ENCODE results near the gene ITPR2.
A peak's percentile ranks its signal among the peaks of the same experiment; 100 is the strongest.

Gene ITPR2

GRCh38 chr12:26612203-26612602, 220.8 kb downstream of the ITPR2 start:
- H3K79me1 ChIP-seq (replicated peaks; ENCODE audit: low read length, poor library complexity, severe bottlenecking), result peaks cover 2% of the 10 kb centered on the region
- no peak overlapping the region for H2BK120ac ChIP-seq (ENCODE audit: low read depth, low read length)
- no peaks in the 10 kb centered on the region for H3K4me1 ChIP-seq (ENCODE audit: control insufficient read depth, insufficient read depth, low read depth, low read length)
- H2BK12ac ChIP-seq (ENCODE audit: low read length in 2 of 2), result no peak overlapping the region
- no peak overlapping the region for H3K27ac ChIP-seq (ENCODE audit: low read length, poor library complexity, severe bottlenecking)
- no peak overlapping the region for H2AFZ ChIP-seq (ENCODE audit: low read depth, low read length)
- no peak for DNase-seq
- no peak overlapping the region for H2BK5ac ChIP-seq (ENCODE audit: low read depth, low read length, poor library complexity, severe bottlenecking)
- H3K4ac ChIP-seq (ENCODE audit: low read depth in 1 of 2, low read length in 2 of 2), result no peak overlapping the region
- no peak overlapping the region for H3K18ac ChIP-seq (ENCODE audit: low read depth in 1 of 2, low read length in 2 of 2)
- H4K91ac ChIP-seq (ENCODE audit: low read length), result no peak overlapping the region
- H3K4me3 ChIP-seq (ENCODE audit: insufficient read depth in 1 of 2, low read depth in 1 of 2, low read length in 2 of 2), result no peak overlapping the region
- no peak overlapping the region for H3K14ac ChIP-seq (ENCODE audit: low read length in 2 of 2)
- no peak overlapping the region for H4K8ac ChIP-seq (ENCODE audit: low read length)
- H3K27me3 ChIP-seq (ENCODE audit: control insufficient read depth in 1 of 2, insufficient read depth in 1 of 2, low read length in 2 of 2), result no peaks in the 10 kb centered on the region
- no peak overlapping the region for H3K9ac ChIP-seq (ENCODE audit: low read length)
- WGBS, result no CpG with 5 or more reads among the region's 2 CpGs
- H3K4me2 ChIP-seq (ENCODE audit: low read length, poor library complexity, severe bottlenecking), result no peak overlapping the region
- no peak overlapping the region for H3K23ac ChIP-seq (ENCODE audit: low read length in 2 of 2)
- no peaks in the 10 kb centered on the region for H3K9me3 ChIP-seq (ENCODE audit: control insufficient read depth, low read length)
- H2AK5ac ChIP-seq (ENCODE audit: low read length, severe bottlenecking), result no peak overlapping the region
- no peaks in the 10 kb centered on the region for H3K36me3 ChIP-seq (ENCODE audit: control insufficient read depth in 1 of 2, insufficient read depth in 2 of 2, low read depth in 1 of 2, low read length in 2 of 2)
- no peak overlapping the region for H2BK15ac ChIP-seq (ENCODE audit: low read depth, poor library complexity, severe bottlenecking)

GRCh38 chr12:26611598-26611997, 221.4 kb downstream of the ITPR2 start:
- no peak overlapping the region for H3K4me2 ChIP-seq (ENCODE audit: low read length, poor library complexity, severe bottlenecking)
- H3K9ac ChIP-seq (ENCODE audit: low read length), result no peak overlapping the region
- no peak overlapping the region for H2BK15ac ChIP-seq (ENCODE audit: low read depth, poor library complexity, severe bottlenecking)
- peaks cover 2% of the 10 kb centered on the region for H3K79me1 ChIP-seq (replicated peaks; ENCODE audit: low read length, poor library complexity, severe bottlenecking)
- no peak for DNase-seq
- WGBS, result 84% methylated on average over 5 of the region's 6 CpGs
- no peaks in the 10 kb centered on the region for H3K36me3 ChIP-seq (ENCODE audit: control insufficient read depth in 1 of 2, insufficient read depth in 2 of 2, low read depth in 1 of 2, low read length in 2 of 2)
- no peak overlapping the region for H2AFZ ChIP-seq (ENCODE audit: low read depth, low read length)
- H4K91ac ChIP-seq (ENCODE audit: low read length), result no peak overlapping the region
- H3K14ac ChIP-seq (ENCODE audit: low read length in 2 of 2), result no peak overlapping the region
- no peaks in the 10 kb centered on the region for H3K4me1 ChIP-seq (ENCODE audit: control insufficient read depth, insufficient read depth, low read depth, low read length)
- H4K8ac ChIP-seq (ENCODE audit: low read length), result no peak overlapping the region
- no peak overlapping the region for H2BK120ac ChIP-seq (ENCODE audit: low read depth, low read length)
- no peak overlapping the region for H3K23ac ChIP-seq (ENCODE audit: low read length in 2 of 2)
- no peak overlapping the region for H3K4ac ChIP-seq (ENCODE audit: low read depth in 1 of 2, low read length in 2 of 2)
- H3K18ac ChIP-seq (ENCODE audit: low read depth in 1 of 2, low read length in 2 of 2), result no peak overlapping the region
- H2AK5ac ChIP-seq (ENCODE audit: low read length, severe bottlenecking), result no peak overlapping the region
- H2BK12ac ChIP-seq (ENCODE audit: low read length in 2 of 2), result no peak overlapping the region
- H3K9me3 ChIP-seq (ENCODE audit: control insufficient read depth, low read length), result no peaks in the 10 kb centered on the region
- H2BK5ac ChIP-seq (ENCODE audit: low read depth, low read length, poor library complexity, severe bottlenecking), result no peak overlapping the region
- no peak overlapping the region for H3K27ac ChIP-seq (ENCODE audit: low read length, poor library complexity, severe bottlenecking)
- no peaks in the 10 kb centered on the region for H3K27me3 ChIP-seq (ENCODE audit: control insufficient read depth in 1 of 2, insufficient read depth in 1 of 2, low read length in 2 of 2)
- no peak overlapping the region for H3K4me3 ChIP-seq (ENCODE audit: insufficient read depth in 1 of 2, low read depth in 1 of 2, low read length in 2 of 2)

GRCh38 chr12:26610774-26611173, 222.2 kb downstream of the ITPR2 start:
- no peaks in the 10 kb centered on the region for H3K4me1 ChIP-seq (ENCODE audit: control insufficient read depth, insufficient read depth, low read depth, low read length)
- H3K9ac ChIP-seq (ENCODE audit: low read length), result no peak overlapping the region
- peak overlapping the region; percentile 64 for H4K8ac ChIP-seq (ENCODE audit: low read length)
- H3K4me2 ChIP-seq (ENCODE audit: low read length, poor library complexity, severe bottlenecking), result no peak overlapping the region
- peaks cover 2% of the 10 kb centered on the region for H3K79me1 ChIP-seq (replicated peaks; ENCODE audit: low read length, poor library complexity, severe bottlenecking)
- peak overlapping the region; percentile 69 for H2BK15ac ChIP-seq (ENCODE audit: low read depth, poor library complexity, severe bottlenecking)
- H3K18ac ChIP-seq (ENCODE audit: low read depth in 1 of 2, low read length in 2 of 2), result no peak overlapping the region
- no peak overlapping the region for H2BK5ac ChIP-seq (ENCODE audit: low read depth, low read length, poor library complexity, severe bottlenecking)
- H2AK5ac ChIP-seq (ENCODE audit: low read length, severe bottlenecking), result no peak overlapping the region
- H3K9me3 ChIP-seq (ENCODE audit: control insufficient read depth, low read length), result no peaks in the 10 kb centered on the region
- no peak overlapping the region for H2BK12ac ChIP-seq (ENCODE audit: low read length in 2 of 2)
- no peak overlapping the region for H3K27ac ChIP-seq (ENCODE audit: low read length, poor library complexity, severe bottlenecking)
- no peak overlapping the region for H2BK120ac ChIP-seq (ENCODE audit: low read depth, low read length)
- H3K27me3 ChIP-seq (ENCODE audit: control insufficient read depth in 1 of 2, insufficient read depth in 1 of 2, low read length in 2 of 2), result no peaks in the 10 kb centered on the region
- H2AFZ ChIP-seq (ENCODE audit: low read depth, low read length), result no peak overlapping the region
- DNase-seq, result no peak
- H3K23ac ChIP-seq (ENCODE audit: low read length in 2 of 2), result no peak overlapping the region
- H3K14ac ChIP-seq (ENCODE audit: low read length in 2 of 2), result no peak overlapping the region
- H3K4me3 ChIP-seq (ENCODE audit: insufficient read depth in 1 of 2, low read depth in 1 of 2, low read length in 2 of 2), result no peak overlapping the region
- H4K91ac ChIP-seq (ENCODE audit: low read length), result peak overlapping the region; percentile 80
- H3K36me3 ChIP-seq (ENCODE audit: control insufficient read depth in 1 of 2, insufficient read depth in 2 of 2, low read depth in 1 of 2, low read length in 2 of 2), result no peaks in the 10 kb centered on the region
- no peak overlapping the region for H3K4ac ChIP-seq (ENCODE audit: low read depth in 1 of 2, low read length in 2 of 2)
- 98% methylated on average over 8 of the region's 8 CpGs for WGBS

GRCh38 chr12:26609986-26610385, 223.0 kb downstream of the ITPR2 start:
- H2BK15ac ChIP-seq (ENCODE audit: low read depth, poor library complexity, severe bottlenecking), result no peak overlapping the region
- WGBS, result 100% methylated on average over 1 of the region's 1 CpG
- H2BK120ac ChIP-seq (ENCODE audit: low read depth, low read length), result no peak overlapping the region
- H3K36me3 ChIP-seq (ENCODE audit: control insufficient read depth in 1 of 2, insufficient read depth in 2 of 2, low read depth in 1 of 2, low read length in 2 of 2), result no peaks in the 10 kb centered on the region
- no peak overlapping the region for H3K4ac ChIP-seq (ENCODE audit: low read depth in 1 of 2, low read length in 2 of 2)
- no peaks in the 10 kb centered on the region for H3K27me3 ChIP-seq (ENCODE audit: control insufficient read depth in 1 of 2, insufficient read depth in 1 of 2, low read length in 2 of 2)
- H4K8ac ChIP-seq (ENCODE audit: low read length), result no peak overlapping the region
- no peaks in the 10 kb centered on the region for H3K9me3 ChIP-seq (ENCODE audit: control insufficient read depth, low read length)
- peaks cover 2% of the 10 kb centered on the region for H3K79me1 ChIP-seq (replicated peaks; ENCODE audit: low read length, poor library complexity, severe bottlenecking)
- H3K27ac ChIP-seq (ENCODE audit: low read length, poor library complexity, severe bottlenecking), result no peak overlapping the region
- H3K23ac ChIP-seq (ENCODE audit: low read length in 2 of 2), result no peak overlapping the region
- no peak overlapping the region for H2BK5ac ChIP-seq (ENCODE audit: low read depth, low read length, poor library complexity, severe bottlenecking)
- no peak overlapping the region for H4K91ac ChIP-seq (ENCODE audit: low read length)
- no peaks in the 10 kb centered on the region for H3K4me1 ChIP-seq (ENCODE audit: control insufficient read depth, insufficient read depth, low read depth, low read length)
- H3K9ac ChIP-seq (ENCODE audit: low read length), result no peak overlapping the region
- H3K4me2 ChIP-seq (ENCODE audit: low read length, poor library complexity, severe bottlenecking), result no peak overlapping the region
- H2AFZ ChIP-seq (ENCODE audit: low read depth, low read length), result no peak overlapping the region
- no peak overlapping the region for H3K14ac ChIP-seq (ENCODE audit: low read length in 2 of 2)
- DNase-seq, result no peak
- no peak overlapping the region for H2BK12ac ChIP-seq (ENCODE audit: low read length in 2 of 2)
- no peak overlapping the region for H3K4me3 ChIP-seq (ENCODE audit: insufficient read depth in 1 of 2, low read depth in 1 of 2, low read length in 2 of 2)
- no peak overlapping the region for H2AK5ac ChIP-seq (ENCODE audit: low read length, severe bottlenecking)
- no peak overlapping the region for H3K18ac ChIP-seq (ENCODE audit: low read depth in 1 of 2, low read length in 2 of 2)

Data from mesenchymal stem cell (in vitro differentiated cells and primary cell).